Ascending aorta (tissue), 2 donors: ENCODE measurements around the gene MAP7. TPM values are rescaled to one million over a fixed set of nuclear protein-coding genes. Genes with fewer than 3 reads are reported as not detected.

Experiments used
- DNase-seq, 2 donors: peaks; one replicate each; pipeline ENCODE4 v3.0.0-alpha.2; 2019; ENCODE audit warnings: low spot score in 2 of 2
- H3K27ac ChIP-seq, 2 donors: fragments of 200-600 bp; sonication (generic); one replicate each; pipeline ENCODE4 v1.5.1; 2016 to 2017; ENCODE audit warnings: mild to moderate bottlenecking in 1 of 2
- H3K27me3 ChIP-seq: fragments of 200-600 bp; sonication (generic); one replicate; pipeline ENCODE4 v1.5.1; 2017
- H3K36me3 ChIP-seq, 2 donors: fragments of 200-600 bp; sonication (generic); one replicate each; pipeline ENCODE4 v1.5.1; 2016
- H3K4me1 ChIP-seq, 2 donors: fragments of 200-600 bp; sonication (generic); one replicate each; pipeline ENCODE4 v1.5.1; 2016 to 2017; ENCODE audit warnings: mild to moderate bottlenecking in 1 of 2
- H3K4me3 ChIP-seq, 2 donors: fragments of 200-600 bp; sonication (generic); one replicate each; pipeline ENCODE4 v1.5.1; 2016 to 2017; ENCODE audit warnings: mild to moderate bottlenecking in 1 of 2
- H3K9me3 ChIP-seq, 2 donors: fragments of 200-600 bp; sonication (generic); one replicate each; pipeline ENCODE4 v1.5.1; 2016
- intact Hi-C: fragments of 100-400 bp; cut with DNase I; formaldehyde crosslinking; loops from one replicate; pipeline ENCODE4 v1.15.1; 2023
- total RNA-seq: library from RNA; depleted of rRNA; stranded (reverse); fragments of >200 nt; gene quantifications from one replicate; pipeline ENCODE4 v1.1.0, GENCODE V29; 2016
- TF ChIP-seq, protein P1 (sequence below), 3 experiments: fragments of 200-600 bp in 2 of 3; fragments of 450-650 bp in 1 of 3; sonication (generic) in 2 of 3; IDR thresholded peaks; one replicate each; pipeline ENCODE4 v1.5.1; 2016 to 2019; ENCODE audit warnings: antibody characterized with exemption in 3 of 3, mild to moderate bottlenecking in 1 of 3, moderate library complexity in 1 of 3

Gene MAP7
- total RNA-seq, 1 donor from 2014 or later, result not detected

DNA sequence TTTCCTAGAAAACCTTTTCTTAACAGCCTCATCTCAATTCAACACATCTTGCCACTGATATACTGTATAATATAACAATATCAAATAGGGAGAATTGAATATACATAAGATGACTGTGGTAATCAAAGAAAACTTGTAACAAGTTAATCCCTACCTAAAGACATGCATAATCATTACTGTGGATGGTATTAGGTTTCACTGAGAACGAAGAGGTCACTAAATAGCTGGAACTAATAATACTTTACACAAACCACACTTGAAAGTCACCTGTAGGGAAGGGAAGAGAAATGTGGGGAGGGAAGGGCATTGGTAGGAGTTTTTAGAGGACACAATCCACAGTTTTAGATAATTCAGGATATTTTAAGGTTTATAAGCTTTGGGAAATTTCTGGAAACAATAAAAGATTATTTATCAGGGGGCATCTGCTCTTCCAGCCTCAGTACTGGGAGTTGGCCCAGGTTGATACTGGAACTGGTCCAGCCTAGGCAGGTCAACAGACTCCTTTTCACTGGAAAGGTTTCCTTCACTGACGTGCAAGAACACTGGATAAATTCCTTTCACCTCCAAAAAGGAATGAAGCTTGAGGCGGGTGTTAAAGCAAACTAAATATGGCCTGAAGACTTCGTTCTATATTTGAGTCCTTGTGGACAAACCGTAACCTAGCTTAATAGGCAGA, 44.0 kb downstream of the MAP7 start:
- Histone ChIP-seq H3K36me3 (no peaks in the 10 kb centered on the region), H3K4me1 (no peaks in the 10 kb centered on the region), H3K9me3 (no peaks in the 10 kb centered on the region), H3K27me3 (no peaks in the 10 kb centered on the region), H3K27ac (no peak overlapping the region), H3K4me3 (no peak overlapping the region)
- no peak for DNase-seq
- intact Hi-C loops, result no loop called here
- TF ChIP-seq, protein P1, sequence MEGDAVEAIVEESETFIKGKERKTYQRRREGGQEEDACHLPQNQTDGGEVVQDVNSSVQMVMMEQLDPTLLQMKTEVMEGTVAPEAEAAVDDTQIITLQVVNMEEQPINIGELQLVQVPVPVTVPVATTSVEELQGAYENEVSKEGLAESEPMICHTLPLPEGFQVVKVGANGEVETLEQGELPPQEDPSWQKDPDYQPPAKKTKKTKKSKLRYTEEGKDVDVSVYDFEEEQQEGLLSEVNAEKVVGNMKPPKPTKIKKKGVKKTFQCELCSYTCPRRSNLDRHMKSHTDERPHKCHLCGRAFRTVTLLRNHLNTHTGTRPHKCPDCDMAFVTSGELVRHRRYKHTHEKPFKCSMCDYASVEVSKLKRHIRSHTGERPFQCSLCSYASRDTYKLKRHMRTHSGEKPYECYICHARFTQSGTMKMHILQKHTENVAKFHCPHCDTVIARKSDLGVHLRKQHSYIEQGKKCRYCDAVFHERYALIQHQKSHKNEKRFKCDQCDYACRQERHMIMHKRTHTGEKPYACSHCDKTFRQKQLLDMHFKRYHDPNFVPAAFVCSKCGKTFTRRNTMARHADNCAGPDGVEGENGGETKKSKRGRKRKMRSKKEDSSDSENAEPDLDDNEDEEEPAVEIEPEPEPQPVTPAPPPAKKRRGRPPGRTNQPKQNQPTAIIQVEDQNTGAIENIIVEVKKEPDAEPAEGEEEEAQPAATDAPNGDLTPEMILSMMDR (IDR thresholded peaks at IDR 0.05), result no peak

DNA sequence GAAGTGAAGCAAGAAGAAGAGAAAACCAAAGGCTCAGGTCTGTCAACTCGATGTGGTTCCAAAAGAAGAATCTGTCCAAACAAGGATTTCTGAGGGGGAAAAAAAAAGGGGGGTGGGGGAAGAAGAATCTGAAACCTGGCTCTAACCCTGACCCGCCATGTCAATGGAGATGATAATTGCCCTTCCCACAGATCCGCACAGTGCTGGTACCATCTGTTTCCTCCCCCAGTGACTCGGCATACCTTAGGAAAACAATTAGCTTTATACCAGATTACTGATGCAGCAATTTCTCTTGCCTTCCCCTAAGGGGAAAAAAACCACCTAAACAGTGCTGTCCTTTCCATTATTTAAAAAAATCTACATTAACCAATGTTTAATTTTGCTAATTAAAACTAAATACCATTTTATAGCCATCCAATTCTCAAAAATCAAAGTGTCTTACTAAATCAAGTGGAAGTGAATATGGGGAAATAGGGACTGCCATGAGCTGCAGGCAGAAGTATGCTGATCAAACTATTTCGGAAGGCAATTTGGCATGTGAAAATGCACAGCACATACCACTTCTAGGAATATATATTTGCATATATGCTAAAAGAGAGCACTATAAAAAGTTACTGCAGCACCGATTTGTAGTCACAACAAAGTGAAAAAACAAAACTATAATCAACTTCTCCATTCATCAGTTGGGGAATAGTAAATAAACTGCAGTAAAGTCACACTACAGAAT, 46.8 kb downstream of the MAP7 start:
- no peaks in the 10 kb centered on the region for H3K36me3 ChIP-seq
- no peak overlapping the region for H3K4me3 ChIP-seq
- intact Hi-C loops, result no loop called here
- no peak for DNase-seq
- no peaks in the 10 kb centered on the region for H3K9me3 ChIP-seq
- H3K27me3 ChIP-seq, result no peaks in the 10 kb centered on the region
- no peaks in the 10 kb centered on the region for H3K4me1 ChIP-seq
- TF ChIP-seq, protein P1 (IDR thresholded peaks at IDR 0.05), result no peak
- no peak overlapping the region for H3K27ac ChIP-seq

DNA sequence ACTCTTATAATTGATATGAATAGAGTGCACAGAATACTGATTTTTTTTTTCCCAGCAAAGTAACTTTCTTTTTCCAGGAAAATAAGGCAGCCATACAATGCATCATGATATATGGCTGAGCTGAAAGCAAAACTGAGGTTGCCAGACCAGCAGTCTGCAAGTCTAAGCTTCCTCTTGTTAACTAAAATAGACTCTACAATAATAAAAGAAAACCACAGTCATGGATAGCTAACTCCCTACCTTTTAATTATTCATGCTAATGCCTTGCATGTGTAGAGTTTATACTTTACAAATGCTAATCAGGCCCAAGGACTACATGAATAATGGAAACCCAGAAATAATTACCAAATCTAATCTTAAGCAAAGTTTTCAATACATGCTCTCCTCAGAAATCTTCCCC, 47.4 kb downstream of the MAP7 start:
- DNase-seq, result no peak
- Histone ChIP-seq H3K9me3 (no peaks in the 10 kb centered on the region), H3K27ac (no peak overlapping the region), H3K27me3 (no peaks in the 10 kb centered on the region), H3K4me3 (no peak overlapping the region), H3K36me3 (no peaks in the 10 kb centered on the region), H3K4me1 (no peaks in the 10 kb centered on the region)
- intact Hi-C loops, result no loop called here
- TF ChIP-seq, protein P1 (IDR thresholded peaks at IDR 0.05), result no peak

GRCh38 chr6:136501514-136501913, 48.7 kb downstream of the MAP7 start:
- Histone ChIP-seq H3K27me3 (no peaks in the 10 kb centered on the region), H3K27ac (no peak overlapping the region), H3K36me3 (no peaks in the 10 kb centered on the region), H3K9me3 (no peaks in the 10 kb centered on the region), H3K4me3 (no peak overlapping the region), H3K4me1 (no peaks in the 10 kb centered on the region)
- intact Hi-C loops, result no loop called here
- TF ChIP-seq, protein P1 (IDR thresholded peaks at IDR 0.05), result no peak
- no peak for DNase-seq

DNA sequence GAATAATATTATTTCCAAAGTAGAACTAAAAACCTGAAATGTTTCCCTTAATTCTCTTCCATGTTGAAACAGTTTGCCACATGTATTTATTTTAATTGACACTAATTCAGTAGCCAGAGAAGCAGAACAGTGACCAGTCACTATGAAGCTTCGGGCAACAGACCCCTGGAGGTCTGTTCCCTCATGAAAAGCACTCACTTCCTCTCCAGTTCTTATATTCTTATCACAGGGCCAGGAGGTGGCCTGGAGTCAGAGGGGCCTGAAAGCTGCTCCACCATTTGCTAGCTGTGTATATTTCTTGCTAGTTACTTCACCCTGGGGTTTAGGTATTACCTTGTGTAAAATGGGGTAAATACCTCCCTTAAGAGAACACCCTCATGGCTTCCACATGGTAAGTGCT, 49.1 kb downstream of the MAP7 start:
- Histone ChIP-seq H3K27me3 (no peaks in the 10 kb centered on the region), H3K4me1 (no peaks in the 10 kb centered on the region), H3K4me3 (no peak overlapping the region), H3K27ac (no peak overlapping the region), H3K9me3 (no peaks in the 10 kb centered on the region), H3K36me3 (no peaks in the 10 kb centered on the region)
- TF ChIP-seq, protein P1 (IDR thresholded peaks at IDR 0.05), result no peak
- no peak for DNase-seq
- intact Hi-C loops, result no loop called here
